Vagina (tissue), 2 donors: ENCODE data around the gene NME9. TPM values are rescaled to one million over a fixed set of nuclear protein-coding genes. Genes with fewer than 3 reads are reported as not detected.

Experiments used
- DNase-seq, 2 donors: peaks; one replicate each; pipeline ENCODE4 v3.0.0-alpha.2; 2017; ENCODE audit errors: extremely low spot score in 2 of 2
- H3K27ac ChIP-seq: fragments of 200-600 bp; sonication (generic); one replicate; pipeline ENCODE4 v1.5.1; 2019
- H3K27me3 ChIP-seq: fragments of 200-600 bp; sonication (generic); one replicate; pipeline ENCODE4 v1.5.1; 2019
- H3K36me3 ChIP-seq, 2 donors: fragments of 200-600 bp; sonication (generic); one replicate each; pipeline ENCODE4 v1.5.1; 2017 to 2019
- H3K4me1 ChIP-seq: fragments of 200-600 bp; sonication (generic); one replicate; pipeline ENCODE4 v1.5.1; 2019
- H3K4me3 ChIP-seq, 2 donors: fragments of 200-600 bp; sonication (generic); 1 replicate in 1 of 2; 2 replicates in 1 of 2; pipeline ENCODE4 v1.5.1; 2016 to 2019
- H3K9me3 ChIP-seq: fragments of 200-600 bp; sonication (generic); one replicate; pipeline ENCODE4 v1.5.1; 2019
- POLR2A ChIP-seq, 2 donors: fragments of 450-650 bp; IDR thresholded peaks; one replicate each; pipeline ENCODE4 v1.6.1; 2017; ENCODE audit warnings: antibody characterized with exemption in 2 of 2, mild to moderate bottlenecking in 2 of 2, moderate library complexity in 2 of 2
- POLR2AphosphoS5 ChIP-seq, 2 donors: sonication (generic); formaldehyde crosslinking; IDR thresholded peaks; one replicate each; pipeline ENCODE4 v1.9.0; 2017; ENCODE audit warnings: antibody characterized with exemption in 2 of 2, mild to moderate bottlenecking in 2 of 2, low read depth in 1 of 2; ENCODE audit not compliant: insufficient read depth in 1 of 2
- intact Hi-C: fragments of 100-400 bp; cut with DNase I; formaldehyde crosslinking; loops from one replicate; pipeline ENCODE4 v1.15.1; 2023
- total RNA-seq: library from RNA; depleted of rRNA; stranded (reverse); fragments of >200 nt; gene quantifications from one replicate; pipeline ENCODE4 v1.2.3, GENCODE V29; 2016
- TF ChIP-seq, protein P1 (sequence below), 3 experiments: fragments of 450-650 bp in 2 of 3; fragments of 200-600 bp in 1 of 3; sonication (generic) in 1 of 3; IDR thresholded peaks; one replicate each; pipeline ENCODE4 v1.5.1; 2017 to 2019; ENCODE audit warnings: antibody characterized with exemption in 3 of 3, mild to moderate bottlenecking in 2 of 3, moderate library complexity in 2 of 3

Gene NME9
- total RNA-seq, 1 donor from 2014 or later = not detected

DNA sequence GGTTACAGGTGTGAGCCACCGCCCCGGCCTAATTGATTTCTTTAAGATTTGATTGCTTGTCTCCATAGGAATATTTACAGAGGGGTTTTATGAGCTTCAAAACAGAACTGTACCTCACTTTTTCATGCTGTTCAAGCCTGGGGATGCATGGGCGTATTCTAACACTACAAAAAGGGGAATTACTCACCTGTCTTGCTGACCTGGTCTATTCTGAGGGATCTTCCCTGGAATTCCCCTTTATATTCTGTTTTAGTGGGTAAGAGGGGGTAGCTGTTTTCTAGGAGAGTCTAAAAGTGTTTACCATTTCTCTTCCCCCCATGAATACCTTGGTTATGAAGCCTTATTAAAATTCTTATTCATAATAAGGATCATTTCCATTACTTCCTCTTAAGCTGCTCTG lies 48.1 kb downstream of the NME9 start:
- TF ChIP-seq, protein P1, sequence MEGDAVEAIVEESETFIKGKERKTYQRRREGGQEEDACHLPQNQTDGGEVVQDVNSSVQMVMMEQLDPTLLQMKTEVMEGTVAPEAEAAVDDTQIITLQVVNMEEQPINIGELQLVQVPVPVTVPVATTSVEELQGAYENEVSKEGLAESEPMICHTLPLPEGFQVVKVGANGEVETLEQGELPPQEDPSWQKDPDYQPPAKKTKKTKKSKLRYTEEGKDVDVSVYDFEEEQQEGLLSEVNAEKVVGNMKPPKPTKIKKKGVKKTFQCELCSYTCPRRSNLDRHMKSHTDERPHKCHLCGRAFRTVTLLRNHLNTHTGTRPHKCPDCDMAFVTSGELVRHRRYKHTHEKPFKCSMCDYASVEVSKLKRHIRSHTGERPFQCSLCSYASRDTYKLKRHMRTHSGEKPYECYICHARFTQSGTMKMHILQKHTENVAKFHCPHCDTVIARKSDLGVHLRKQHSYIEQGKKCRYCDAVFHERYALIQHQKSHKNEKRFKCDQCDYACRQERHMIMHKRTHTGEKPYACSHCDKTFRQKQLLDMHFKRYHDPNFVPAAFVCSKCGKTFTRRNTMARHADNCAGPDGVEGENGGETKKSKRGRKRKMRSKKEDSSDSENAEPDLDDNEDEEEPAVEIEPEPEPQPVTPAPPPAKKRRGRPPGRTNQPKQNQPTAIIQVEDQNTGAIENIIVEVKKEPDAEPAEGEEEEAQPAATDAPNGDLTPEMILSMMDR (IDR thresholded peaks at IDR 0.05) = no peak
- no peak for TF ChIP-seq POLR2AphosphoS5 (IDR thresholded peaks at IDR 0.05; ENCODE audit: insufficient read depth in 1 of 2, low read depth in 1 of 2)
- TF ChIP-seq POLR2A (IDR thresholded peaks at IDR 0.05) = no peak
- H3K36me3 ChIP-seq = peaks cover 0 to 39% of the 10 kb centered on the region in 2 donors
- no peak overlapping the region for H3K4me3 ChIP-seq
- no peaks in the 10 kb centered on the region for H3K27me3 ChIP-seq
- no peaks in the 10 kb centered on the region for H3K4me1 ChIP-seq
- DNase-seq = no peak
- intact Hi-C loops = no loop called here
- H3K9me3 ChIP-seq = no peaks in the 10 kb centered on the region
- no peak overlapping the region for H3K27ac ChIP-seq

DNA sequence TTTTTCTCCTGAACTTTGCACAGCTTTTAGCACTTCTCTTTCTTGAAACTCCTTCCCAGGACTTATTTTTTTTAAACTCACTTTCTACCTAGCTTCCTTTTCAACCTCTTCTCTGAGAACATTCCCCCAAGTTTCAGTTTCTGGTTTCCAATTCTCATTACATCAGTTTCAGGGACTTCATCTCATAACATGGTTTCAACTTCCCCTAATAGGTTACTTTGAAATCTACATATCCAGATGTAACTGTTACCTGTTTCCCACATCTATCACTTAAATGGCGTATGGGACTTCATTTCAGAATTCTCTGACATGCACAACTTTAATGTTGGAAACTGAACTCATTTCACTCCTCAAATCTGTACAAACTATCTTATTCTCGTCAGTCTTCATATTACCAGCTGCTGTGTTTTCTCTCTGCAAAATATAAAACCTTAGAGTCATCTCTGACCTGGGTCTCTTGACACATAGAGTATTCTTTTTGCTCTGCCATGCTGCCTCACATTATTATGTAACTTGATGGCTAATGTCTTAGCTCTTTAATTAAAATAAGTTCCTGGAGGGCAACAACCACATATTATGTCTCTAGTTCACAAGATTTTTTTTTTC lies 58.4 kb downstream of the NME9 start:
- intact Hi-C loops = no loop called here
- no peak overlapping the region for H3K4me3 ChIP-seq
- no peak overlapping the region for H3K27ac ChIP-seq
- no peaks in the 10 kb centered on the region for H3K9me3 ChIP-seq
- no peak for DNase-seq
- H3K36me3 ChIP-seq = peaks cover 0 to 40% of the 10 kb centered on the region in 2 donors
- no peaks in the 10 kb centered on the region for H3K4me1 ChIP-seq
- no peaks in the 10 kb centered on the region for H3K27me3 ChIP-seq
- TF ChIP-seq POLR2AphosphoS5 (IDR thresholded peaks at IDR 0.05; ENCODE audit: insufficient read depth in 1 of 2, low read depth in 1 of 2) (no peak), POLR2A (IDR thresholded peaks at IDR 0.05) (no peak)
- TF ChIP-seq, protein P1 (IDR thresholded peaks at IDR 0.05) = no peak

DNA sequence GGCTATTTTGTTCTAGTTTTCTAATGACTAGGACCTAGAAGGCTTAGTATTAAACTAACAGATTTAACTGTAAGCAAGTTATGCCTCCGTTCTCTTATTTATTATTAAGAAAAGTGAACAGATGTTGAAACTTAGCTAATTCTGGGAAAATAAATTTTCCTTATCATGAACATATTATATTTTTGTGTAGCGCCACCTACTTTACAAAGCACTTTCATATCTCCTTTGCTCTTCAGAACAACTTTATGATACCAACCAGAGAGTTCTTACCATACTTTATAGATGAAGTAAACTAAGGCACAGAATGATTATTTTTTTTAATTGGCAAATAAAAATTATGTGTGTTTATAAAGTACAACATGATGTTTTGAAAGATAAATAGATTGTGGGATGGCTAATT lies 59.4 kb downstream of the NME9 start:
- DNase-seq = no peak
- Histone ChIP-seq H3K27ac (no peak overlapping the region), H3K4me3 (no peak overlapping the region), H3K9me3 (no peaks in the 10 kb centered on the region), H3K27me3 (no peaks in the 10 kb centered on the region), H3K4me1 (no peaks in the 10 kb centered on the region), H3K36me3 (peaks cover 0 to 33% of the 10 kb centered on the region in 2 donors)
- TF ChIP-seq, protein P1 (IDR thresholded peaks at IDR 0.05) = no peak
- no peak for TF ChIP-seq POLR2A (IDR thresholded peaks at IDR 0.05)
- TF ChIP-seq POLR2AphosphoS5 (IDR thresholded peaks at IDR 0.05; ENCODE audit: insufficient read depth in 1 of 2, low read depth in 1 of 2) = no peak
- intact Hi-C loops = no loop called here

DNA sequence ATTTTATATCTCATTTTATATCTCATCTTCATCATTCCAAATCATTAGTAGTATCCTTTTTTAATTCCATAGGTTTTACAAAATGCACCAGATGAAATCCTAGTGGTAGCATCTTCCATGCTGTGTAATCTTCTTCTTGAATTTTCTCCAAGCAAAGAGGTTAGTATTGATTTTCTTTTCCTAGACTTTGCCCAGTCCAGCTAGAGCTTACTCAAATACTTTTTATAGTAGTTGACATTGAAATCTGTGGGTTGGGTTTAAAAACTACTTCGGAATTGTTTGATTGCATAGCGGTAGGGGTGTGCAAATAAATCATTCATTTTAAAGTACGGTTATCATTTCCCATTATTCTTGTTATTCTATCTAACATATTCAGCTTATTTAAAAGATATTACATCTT lies 62.6 kb downstream of the NME9 start:
- intact Hi-C loops = no loop called here
- Histone ChIP-seq H3K4me3 (no peak overlapping the region), H3K4me1 (no peaks in the 10 kb centered on the region), H3K27ac (no peak overlapping the region), H3K27me3 (no peaks in the 10 kb centered on the region), H3K9me3 (no peaks in the 10 kb centered on the region), H3K36me3 (peaks cover 0 to 5% of the 10 kb centered on the region in 2 donors)
- TF ChIP-seq, protein P1 (IDR thresholded peaks at IDR 0.05) = no peak
- no peak for TF ChIP-seq POLR2A (IDR thresholded peaks at IDR 0.05)
- no peak for TF ChIP-seq POLR2AphosphoS5 (IDR thresholded peaks at IDR 0.05; ENCODE audit: insufficient read depth in 1 of 2, low read depth in 1 of 2)
- no peak for DNase-seq

DNA sequence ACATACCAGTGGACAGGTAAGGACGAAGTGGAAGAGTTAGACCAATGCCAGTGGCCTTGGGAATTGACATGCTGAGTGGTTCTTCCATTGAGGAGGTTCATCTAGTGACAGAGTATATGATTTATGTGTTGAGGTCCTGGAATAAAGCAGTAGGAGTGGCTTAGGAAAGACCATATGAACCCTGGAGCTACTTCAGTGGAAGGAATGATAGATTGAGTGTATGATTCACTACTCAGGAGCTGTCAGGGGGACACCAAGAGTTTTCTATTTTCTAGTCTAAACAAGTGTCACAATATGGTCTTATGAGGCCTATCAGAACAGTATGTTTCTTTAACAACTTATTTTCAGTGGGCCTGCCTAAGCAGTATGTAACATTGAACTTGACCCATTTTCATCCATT lies 63.9 kb downstream of the NME9 start:
- DNase-seq = no peak
- Histone ChIP-seq H3K9me3 (no peaks in the 10 kb centered on the region), H3K27ac (no peak overlapping the region), H3K4me3 (no peak overlapping the region), H3K4me1 (no peaks in the 10 kb centered on the region), H3K27me3 (no peaks in the 10 kb centered on the region), H3K36me3 (peaks cover 0 to 5% of the 10 kb centered on the region in 2 donors)
- intact Hi-C loops = no loop called here
- TF ChIP-seq POLR2A (IDR thresholded peaks at IDR 0.05) (no peak), POLR2AphosphoS5 (IDR thresholded peaks at IDR 0.05; ENCODE audit: insufficient read depth in 1 of 2, low read depth in 1 of 2) (no peak)
- TF ChIP-seq, protein P1 (IDR thresholded peaks at IDR 0.05) = no peak
